ENCODE data around the gene C4orf50. TPM values are rescaled to one million over a fixed set of nuclear protein-coding genes. Genes with fewer than 3 reads are reported as not detected.

The C4orf50 gene
- total RNA-seq, 2 donors from 2014 or later, result 0.34 to 2.1 TPM

- no peaks in the 10 kb centered on the region for H3K9me3 Mint-ChIP-seq
- no peak for ATAC-seq (replicated peaks)
- H3K27ac Mint-ChIP-seq, result no peak overlapping the region
- H3K4me3 Mint-ChIP-seq, result no peak overlapping the region
- H3K27me3 Mint-ChIP-seq, result no peaks in the 10 kb centered on the region
- no peaks in the 10 kb centered on the region for H3K4me1 Mint-ChIP-seq
- no peaks in the 10 kb centered on the region for H3K36me3 Mint-ChIP-seq (ENCODE audit: low read depth)
These were observed 14.3 kb upstream of the C4orf50 start for GRCh38 chr4:6032249-6033244.

- H3K4me3 Mint-ChIP-seq, result no peak overlapping the region
- no peaks in the 10 kb centered on the region for H3K36me3 Mint-ChIP-seq (ENCODE audit: low read depth)
- no peaks in the 10 kb centered on the region for H3K4me1 Mint-ChIP-seq
- no peak for ATAC-seq (replicated peaks)
- no peak overlapping the region for H3K27ac Mint-ChIP-seq
- no peaks in the 10 kb centered on the region for H3K9me3 Mint-ChIP-seq
- no peaks in the 10 kb centered on the region for H3K27me3 Mint-ChIP-seq
These were observed 13.6 kb upstream of the C4orf50 start for GRCh38 chr4:6031846-6032245.

GRCh38 chr4:6030679-6031078, 12.4 kb upstream of the C4orf50 start:
- no peak overlapping the region for H3K4me3 Mint-ChIP-seq
- H3K27me3 Mint-ChIP-seq, result no peaks in the 10 kb centered on the region
- no peak overlapping the region for H3K27ac Mint-ChIP-seq
- ATAC-seq (replicated peaks), result no peak
- no peaks in the 10 kb centered on the region for H3K4me1 Mint-ChIP-seq
- no peaks in the 10 kb centered on the region for H3K9me3 Mint-ChIP-seq
- H3K36me3 Mint-ChIP-seq (ENCODE audit: low read depth), result no peaks in the 10 kb centered on the region

- no peak for ATAC-seq (replicated peaks)
- Mint-ChIP-seq H3K9me3 (no peaks in the 10 kb centered on the region), H3K36me3 (ENCODE audit: low read depth) (no peaks in the 10 kb centered on the region), H3K4me3 (no peak overlapping the region), H3K4me1 (no peaks in the 10 kb centered on the region), H3K27ac (no peak overlapping the region), H3K27me3 (no peaks in the 10 kb centered on the region)
These were observed 11.0 kb upstream of the C4orf50 start for GRCh38 chr4:6029254-6029653.

- H3K4me1 Mint-ChIP-seq, result no peaks in the 10 kb centered on the region
- no peaks in the 10 kb centered on the region for H3K9me3 Mint-ChIP-seq
- no peak overlapping the region for H3K27ac Mint-ChIP-seq
- ATAC-seq (replicated peaks), result no peak
- H3K36me3 Mint-ChIP-seq (ENCODE audit: low read depth), result no peaks in the 10 kb centered on the region
- H3K4me3 Mint-ChIP-seq, result no peak overlapping the region
- H3K27me3 Mint-ChIP-seq, result no peaks in the 10 kb centered on the region
These were observed 9.9 kb upstream of the C4orf50 start for GRCh38 chr4:6028168-6028567.

- no peak overlapping the region for H3K4me3 Mint-ChIP-seq
These were observed 9.2 kb upstream of the C4orf50 start for GRCh38 chr4:6027392-6027791.

GRCh38 chr4:6024313-6024960, 6.2 kb upstream of the C4orf50 start:
- Mint-ChIP-seq H3K4me1 (no peaks in the 10 kb centered on the region), H3K27ac (no peak overlapping the region), H3K4me3 (no peak overlapping the region), H3K9me3 (no peaks in the 10 kb centered on the region), H3K27me3 (no peaks in the 10 kb centered on the region), H3K36me3 (ENCODE audit: low read depth) (no peaks in the 10 kb centered on the region)
- no peak for ATAC-seq (replicated peaks)

More at GRCh38 chr4:6027392-6027791, 9.2 kb upstream of the C4orf50 start:
- H3K9me3 Mint-ChIP-seq, result no peaks in the 10 kb centered on the region
- no peak for ATAC-seq (replicated peaks)
- H3K4me1 Mint-ChIP-seq, result no peaks in the 10 kb centered on the region
- no peaks in the 10 kb centered on the region for H3K27me3 Mint-ChIP-seq
- no peak overlapping the region for H3K27ac Mint-ChIP-seq
- H3K36me3 Mint-ChIP-seq (ENCODE audit: low read depth), result no peaks in the 10 kb centered on the region

- Mint-ChIP-seq H3K36me3 (ENCODE audit: low read depth) (no peaks in the 10 kb centered on the region), H3K27ac (no peak overlapping the region), H3K4me1 (no peaks in the 10 kb centered on the region), H3K9me3 (no peaks in the 10 kb centered on the region), H3K27me3 (peaks cover 6% of the 10 kb centered on the region), H3K4me3 (no peak overlapping the region)
- no peak for ATAC-seq (replicated peaks)
These were observed 5.5 kb upstream of the C4orf50 start for GRCh38 chr4:6023731-6024130.

- Mint-ChIP-seq H3K27me3 (peaks cover 12% of the 10 kb centered on the region), H3K4me1 (no peaks in the 10 kb centered on the region), H3K36me3 (ENCODE audit: low read depth) (no peaks in the 10 kb centered on the region), H3K27ac (no peak overlapping the region), H3K9me3 (no peaks in the 10 kb centered on the region), H3K4me3 (no peak overlapping the region)
- no peak for ATAC-seq (replicated peaks)
These were observed 4.5 kb upstream of the C4orf50 start for GRCh38 chr4:6022607-6023288.

GRCh38 chr4:6021831-6022606, 3.8 kb upstream of the C4orf50 start:
- peak; percentile 14 for ATAC-seq (replicated peaks)
- no peaks in the 10 kb centered on the region for H3K9me3 Mint-ChIP-seq
- H3K27ac Mint-ChIP-seq, result no peak overlapping the region
- no peaks in the 10 kb centered on the region for H3K36me3 Mint-ChIP-seq (ENCODE audit: low read depth)
- H3K27me3 Mint-ChIP-seq, result peaks cover 12% of the 10 kb centered on the region
- H3K4me1 Mint-ChIP-seq, result no peaks in the 10 kb centered on the region
- H3K4me3 Mint-ChIP-seq, result no peak overlapping the region

- Mint-ChIP-seq H3K36me3 (ENCODE audit: low read depth) (no peaks in the 10 kb centered on the region), H3K27ac (no peak overlapping the region), H3K9me3 (no peaks in the 10 kb centered on the region), H3K27me3 (peaks cover 12% of the 10 kb centered on the region), H3K4me1 (no peaks in the 10 kb centered on the region), H3K4me3 (no peak overlapping the region)
- no peak for ATAC-seq (replicated peaks)
These were observed 2.4 kb upstream of the C4orf50 start for GRCh38 chr4:6020613-6021012.

- peaks cover 12% of the 10 kb centered on the region for H3K27me3 Mint-ChIP-seq
- no peaks in the 10 kb centered on the region for H3K9me3 Mint-ChIP-seq
- H3K27ac Mint-ChIP-seq, result no peak overlapping the region
- no peaks in the 10 kb centered on the region for H3K4me1 Mint-ChIP-seq
- H3K36me3 Mint-ChIP-seq (ENCODE audit: low read depth), result no peaks in the 10 kb centered on the region
- no peak for ATAC-seq (replicated peaks)
- no peak overlapping the region for H3K4me3 Mint-ChIP-seq
These were observed 1.4 kb upstream of the C4orf50 start for GRCh38 chr4:6019316-6020263.

GRCh38 chr4:6017800-6018199, 431 bp downstream of the C4orf50 start:
- Mint-ChIP-seq H3K27ac (no peak overlapping the region), H3K4me1 (no peaks in the 10 kb centered on the region), H3K4me3 (no peak overlapping the region), H3K27me3 (peaks cover 12% of the 10 kb centered on the region), H3K36me3 (ENCODE audit: low read depth) (no peaks in the 10 kb centered on the region), H3K9me3 (no peaks in the 10 kb centered on the region)
- peak; percentile 68 for ATAC-seq (replicated peaks)
